Stimulated activated CD8-positive, alpha-beta memory T cell treated with anti-CD3 and anti-CD28 coated beads, Interleukin-7, amount 100 ng/mL, for 1 hour (primary cell): ENCODE data around the gene CDK17.

Experiments used
- DNase-seq, 2 donors: peaks; one replicate each; pipeline ENCODE4 v3.0.0-alpha.2; 2020; ENCODE audit warnings: low read depth in 2 of 2

The CDK17 gene

GRCh38 chr12:96237465-96238077 lies 162.7 kb downstream of the CDK17 start:
- peak; percentile 13 to 42 for DNase-seq

GRCh38 chr12:96237035-96237434 lies 163.2 kb downstream of the CDK17 start:
- no peak for DNase-seq

- DNase-seq: no peak
Observed at GRCh38 chr12:96236221-96236822, 163.9 kb downstream of the CDK17 start.

DNA sequence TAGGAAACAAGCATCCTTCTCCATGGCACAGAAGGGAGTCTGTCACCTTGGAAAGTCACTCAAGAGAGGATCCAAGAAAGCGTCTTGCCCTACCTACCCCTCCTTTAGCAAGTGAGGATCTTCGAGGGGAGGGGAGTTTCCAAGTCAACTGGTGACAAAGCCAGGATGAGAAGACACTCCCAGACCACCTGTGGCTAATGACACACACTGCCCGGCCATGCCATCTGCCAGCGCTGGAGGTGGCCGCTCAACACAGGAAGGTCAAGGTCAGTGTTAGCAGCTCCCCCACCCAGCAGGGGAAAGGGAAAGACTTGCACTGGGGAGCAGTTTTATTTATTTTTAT lies 164.8 kb downstream of the CDK17 start:
- no peak for DNase-seq

DNA sequence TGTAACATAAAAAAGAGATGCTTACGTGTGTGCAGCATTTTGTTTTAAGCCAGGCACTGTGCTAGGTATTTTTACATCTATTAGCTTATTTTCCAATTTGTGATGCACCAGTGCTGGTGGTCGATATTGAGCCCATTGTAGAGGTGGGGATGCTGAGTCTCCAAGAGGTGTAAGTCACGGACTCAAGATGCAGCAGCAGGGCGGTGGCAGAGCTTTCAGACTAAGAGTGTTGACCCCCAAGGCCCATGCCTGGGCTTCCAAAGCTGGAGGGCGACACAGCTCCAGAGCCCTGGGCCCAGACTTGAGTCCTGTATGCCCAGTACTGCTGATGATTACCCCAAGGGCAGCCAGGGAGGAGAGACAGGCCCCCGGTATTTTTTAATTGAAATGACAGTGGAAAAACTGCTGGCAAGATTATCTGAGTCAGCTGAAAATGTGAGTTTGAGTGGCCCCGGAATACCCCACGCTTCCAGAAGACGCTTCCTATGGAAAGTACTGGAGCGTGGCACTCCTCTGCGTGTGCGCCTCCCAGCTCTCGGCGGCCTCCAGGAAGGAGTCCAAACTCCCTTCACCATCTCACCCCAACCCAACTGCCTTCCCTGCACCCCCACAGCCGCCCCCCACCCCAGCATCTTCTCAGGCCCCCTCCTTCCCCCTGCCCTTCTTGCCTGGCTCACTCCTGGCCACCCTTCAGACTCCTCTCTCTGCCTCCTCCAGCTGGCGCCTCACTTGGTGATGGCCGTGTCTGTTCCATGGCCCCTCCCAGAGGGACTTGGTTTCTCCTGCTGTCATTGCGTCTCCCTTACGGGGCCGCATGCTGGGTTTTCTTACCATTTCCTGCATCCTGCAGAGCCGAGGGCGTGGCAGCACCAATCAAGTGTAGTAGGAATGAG lies 165.4 kb downstream of the CDK17 start:
- DNase-seq: no peak

GRCh38 chr12:96233939-96234461 lies 166.2 kb downstream of the CDK17 start:
- DNase-seq: no peak

DNA sequence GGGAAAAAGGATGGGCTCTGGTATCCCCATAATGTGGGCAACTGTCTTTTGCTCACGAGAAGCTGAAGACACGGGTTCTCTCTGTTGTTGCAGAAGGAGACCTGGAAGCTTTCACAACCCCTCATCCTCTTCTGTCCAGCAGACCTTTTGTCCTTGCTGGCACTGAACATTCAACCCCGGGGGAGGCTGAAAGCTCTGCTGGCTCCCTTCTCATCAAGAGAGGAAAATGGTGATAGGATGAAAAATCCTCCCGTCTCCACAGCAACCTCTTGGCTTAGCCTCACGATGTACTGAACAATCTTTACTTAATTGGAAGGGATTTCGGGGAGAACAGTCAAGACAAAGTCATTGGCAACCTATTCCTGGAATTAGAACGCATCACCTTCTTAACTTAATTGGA lies 167.1 kb downstream of the CDK17 start:
- DNase-seq: no peak

GRCh38 chr12:96230646-96231045 lies 169.6 kb downstream of the CDK17 start:
- no peak for DNase-seq

- no peak for DNase-seq
Observed at GRCh38 chr12:96228566-96229248, 171.5 kb downstream of the CDK17 start.
